K562 (cell line): ENCODE results near the gene CCSER1. TPM values are rescaled to one million over a fixed set of nuclear protein-coding genes. Genes with fewer than 3 reads are reported as not detected.

ENCODE experiments used
- ATAC-seq: fragments of 200-7000 bp; cut with Tn5 transposase; 3 replicates; pipeline ENCODE4 v1.9.1; 2020; ENCODE audit warnings: moderate library complexity
- BruUV-seq: library from RNA; stranded (reverse); fragments of 400-500 nt; replicated peaks from 2 replicates; lab custom pipeline; 2021; lab: Mats Ljungman, UMichigan
- CTCF ChIA-PET: fragments of 300-600 bp; formaldehyde crosslinking; extraction: SDS; loops from one replicate; lab custom pipeline; 2021; ENCODE audit warnings: low intra/inter-chr PET ratio; lab: Yijun Ruan, JAX
- POLR2A ChIA-PET: fragments of 300-600, 350-650 bp; sonication (Branson Sonifier 250); formaldehyde crosslinking; extraction: SDS; loops from one replicate; lab custom pipeline; 2021; ENCODE audit warnings: antibody characterized with exemption, inconsistent platforms; lab: Yijun Ruan, JAX
- DNase-seq, 4 experiments: peaks; one replicate each; pipeline versions ENCODE4 v3.0.0 to v3.0.0-alpha.2; 2011 to 2018; ENCODE audit warnings: low spot score in 3 of 4, mixed read lengths in 3 of 4; ENCODE audit errors: extremely low read depth in 1 of 4
- FAIRE-seq: peaks from 2 replicates; lab custom pipeline; 2011; peaks lifted over from hg19 to GRCh38; lab: Jason Lieb, UNC
- H2AFZ ChIP-seq: 2 replicates; pipeline ENCODE4 v1.6.0; 2011; ENCODE audit warnings: low read depth, low read length, control low read depth, inconsistent platforms
- H3K27ac ChIP-seq: fragments of 200-600 bp; 3 replicates; pipeline ENCODE4 v1.8.0; 2011; ENCODE audit warnings: low read depth, mild to moderate bottlenecking, control low read depth, inconsistent platforms, low read length, moderate library complexity, mixed read lengths; ENCODE audit errors: extremely low read depth
- H3K27me3 ChIP-seq, 2 experiments: fragments of 300-600 bp in 1 of 2; 2 replicates in 1 of 2; 3 replicates in 1 of 2; pipeline versions ENCODE4 v1.6.0 to v1.8.0; 2011; ENCODE audit warnings: inconsistent platforms in 2 of 2, low read length in 2 of 2, mild to moderate bottlenecking in 1 of 2, mixed read lengths in 1 of 2, moderate library complexity in 1 of 2; ENCODE audit not compliant: control insufficient read depth in 2 of 2, insufficient read depth in 2 of 2
- H3K36me3 ChIP-seq: fragments of 300-600 bp; 3 replicates; pipeline ENCODE4 v1.8.0; 2011; ENCODE audit warnings: mild to moderate bottlenecking, low read length, inconsistent platforms; ENCODE audit not compliant: control insufficient read depth, insufficient read depth
- H3K4me1 ChIP-seq, 2 experiments: fragments of 200-600 bp in 1 of 2; replicated peaks in 1 of 2; 2 replicates in 1 of 2; 3 replicates in 1 of 2; pipeline versions ENCODE4 v1.5.1 to v1.8.0; 2011; ENCODE audit warnings: inconsistent platforms in 2 of 2, low read length in 2 of 2, mild to moderate bottlenecking in 1 of 2, mixed read lengths in 1 of 2, moderate library complexity in 1 of 2; ENCODE audit not compliant: control insufficient read depth in 2 of 2, insufficient read depth in 2 of 2
- H3K4me2 ChIP-seq: 2 replicates; pipeline ENCODE4 v1.6.1; 2011; ENCODE audit warnings: low read length, control low read depth, inconsistent platforms, mixed read lengths; ENCODE audit not compliant: insufficient read depth
- H3K4me3 ChIP-seq: fragments of 200-600 bp; sonication (generic), shearing (Covaris generic); 2 replicates; pipeline ENCODE4 v1.5.1; 2016; ENCODE audit warnings: control low read depth, inconsistent platforms
- H3K79me2 ChIP-seq: fragments of 200-600 bp; 3 replicates; pipeline ENCODE4 v1.8.0; 2011; ENCODE audit warnings: low read length, inconsistent platforms; ENCODE audit not compliant: control insufficient read depth, insufficient read depth
- H3K9ac ChIP-seq, 2 experiments: 2 replicates each; pipeline versions ENCODE4 v1.6.0 to v1.6.1; 2011; ENCODE audit warnings: low read depth in 2 of 2, low read length in 2 of 2, control low read depth in 1 of 2, inconsistent platforms in 1 of 2, mild to moderate bottlenecking in 1 of 2, mixed read lengths in 1 of 2; ENCODE audit not compliant: insufficient read depth in 1 of 2
- H3K9me1 ChIP-seq: one replicate; pipeline ENCODE4 v1.6.0; 2011; ENCODE audit warnings: inconsistent platforms, mild to moderate bottlenecking, low read length, moderate library complexity; ENCODE audit not compliant: control insufficient read depth, insufficient read depth
- H3K9me3 ChIP-seq: replicated peaks from 2 replicates; pipeline ENCODE4 v1.5.1; 2011; ENCODE audit warnings: low read depth, low read length, inconsistent platforms; ENCODE audit not compliant: control insufficient read depth, insufficient read depth
- H4K20me1 ChIP-seq: replicated peaks from 2 replicates; pipeline ENCODE4 v1.6.1; 2011; ENCODE audit warnings: low read length, inconsistent platforms, mixed read lengths; ENCODE audit not compliant: control insufficient read depth, insufficient read depth
- CTBP1 ChIP-seq: fragments of 450-650 bp; IDR thresholded peaks from 2 replicates; pipeline ENCODE4 v1.6.1; 2016; ENCODE audit warnings: borderline replicate concordance
- E2F1 ChIP-seq: sonication (generic); formaldehyde crosslinking; IDR thresholded peaks from 2 replicates; pipeline ENCODE4 v1.8.1; 2023; ENCODE audit warnings: mild to moderate bottlenecking, missing genetic modification reagents, moderate library complexity
- FOXA3 ChIP-seq, 2 experiments: fragments of 450-650 bp in 1 of 2; sonication (generic) in 1 of 2; formaldehyde crosslinking; IDR thresholded peaks in 1 of 2; conservative IDR thresholded peaks in 1 of 2; 2 replicates each; pipeline versions ENCODE4 v1.4.0 to v1.8.0; 2020 to 2022; ENCODE audit warnings: mild to moderate bottlenecking in 2 of 2, missing genetic modification reagents in 1 of 2
- HSF4 ChIP-seq: fragments of 250-450 bp; sonication (Bioruptor Pico); IDR thresholded peaks from 2 replicates; pipeline ENCODE4 v2.1.2; 2022; ENCODE audit warnings: mild to moderate bottlenecking, moderate library complexity, borderline replicate concordance
- JUN ChIP-seq, 2 experiments: sonication (generic) in 1 of 2; formaldehyde crosslinking in 1 of 2; IDR thresholded peaks; 2 replicates each; pipeline versions ENCODE4 v1.6.1 to v1.8.0; 2012 to 2022; ENCODE audit warnings: borderline replicate concordance in 2 of 2, mild to moderate bottlenecking in 2 of 2, improper control_type of control experiment in 1 of 2, low read depth in 1 of 2, low read length in 1 of 2, missing genetic modification reagents in 1 of 2
- KDM2B ChIP-seq: fragments of 250-450 bp; sonication (Bioruptor Pico); IDR thresholded peaks from 2 replicates; pipeline ENCODE4 v1.8.0; 2021; ENCODE audit warnings: mild to moderate bottlenecking, moderate library complexity
- KHSRP ChIP-seq: fragments of 450-650 bp; IDR thresholded peaks from 2 replicates; pipeline ENCODE4 v1.6.1; 2017
- MCM5 ChIP-seq: fragments of 450-650 bp; IDR thresholded peaks from 2 replicates; pipeline ENCODE4 v1.6.1; 2016; ENCODE audit warnings: low read depth
- POLR2AphosphoS2 ChIP-seq: IDR thresholded peaks from 2 replicates; pipeline ENCODE4 v1.6.1; 2012; ENCODE audit warnings: low read length, improper control_type of control experiment
- POLR2AphosphoS5 ChIP-seq: IDR thresholded peaks from 2 replicates; pipeline ENCODE4 v1.6.1; 2011; ENCODE audit warnings: mild to moderate bottlenecking, low read depth, low read length, moderate library complexity; ENCODE audit not compliant: control insufficient read depth, insufficient read depth
- PURB ChIP-seq: sonication (generic); formaldehyde crosslinking; IDR thresholded peaks from 2 replicates; pipeline ENCODE4 v1.9.0; 2021; ENCODE audit warnings: low read depth, mild to moderate bottlenecking, missing genetic modification reagents
- RFX1 ChIP-seq: fragments of 450-650 bp; IDR thresholded peaks from 2 replicates; pipeline ENCODE4 v1.6.1; 2016; ENCODE audit warnings: mild to moderate bottlenecking, moderate library complexity
- RFX7 ChIP-seq: fragments of 250-450 bp; sonication (Bioruptor Pico); IDR thresholded peaks from 2 replicates; pipeline ENCODE4 v1.5.1; 2021; ENCODE audit warnings: mild to moderate bottlenecking
- SMARCA5 ChIP-seq: fragments of 450-650 bp; IDR thresholded peaks from 2 replicates; pipeline ENCODE4 v1.6.1; 2016
- ZFP1 ChIP-seq: fragments of 450-650 bp; formaldehyde crosslinking; IDR thresholded peaks from 2 replicates; pipeline ENCODE4 v1.4.0; 2020; ENCODE audit warnings: mild to moderate bottlenecking, mixed read lengths
- ZKSCAN8 ChIP-seq: fragments of 200-800 bp; sonication (Bioruptor generic); IDR thresholded peaks from 2 replicates; pipeline ENCODE4 v1.6.1; 2016; ENCODE audit warnings: missing genetic modification characterization, missing compliant biosample characterization
- ZNF696 ChIP-seq: fragments of 250-450 bp; sonication (Bioruptor Pico); conservative IDR thresholded peaks from 2 replicates; pipeline ENCODE4 v1.4.0; 2020; ENCODE audit warnings: mild to moderate bottlenecking, moderate library complexity
- ZSCAN32 ChIP-seq: fragments of 450-650 bp; formaldehyde crosslinking; IDR thresholded peaks from 2 replicates; pipeline ENCODE4 v1.4.0; 2020; ENCODE audit warnings: mild to moderate bottlenecking, moderate library complexity
- in situ Hi-C: fragments of 300-500 bp; cut with MboI; formaldehyde crosslinking; loops from 4 replicates; pipeline ENCODE4 v1.15.0; 2018; ENCODE audit warnings: inconsistent platforms, mixed read lengths
- intact Hi-C: fragments of 100-400 bp; cut with micrococcal nuclease; formaldehyde crosslinking; loops from 2 replicates; pipeline ENCODE4 v1.14.2; 2022
- polyA plus RNA-seq, 8 experiments: library from polyadenylated mRNA; depleted of rRNA in 4 of 8; stranded (reverse) in 5 of 8; unstranded in 3 of 8; fragments of >200 nt; fragmentation: Nextera tagmentation in 2 of 8; fragmentation: Illumina TruSeq in 1 of 8; extraction: Ambion mirVana in 2 of 8; extraction: Trizol in 1 of 8; gene quantifications; 2 replicates each; pipeline versions ENCODE4 v1.2.1 to v1.2.3, GENCODE V29; 2011 to 2014; ENCODE audit warnings: inconsistent platforms in 1 of 8, missing spikeins in 1 of 8
- total RNA-seq, 7 experiments: library from RNA; depleted of rRNA in 6 of 7; stranded (reverse); fragments of >200 nt in 6 of 7; fragmentation: Illumina TruSeq in 2 of 7; extraction: Trizol in 2 of 7; gene quantifications; 2 replicates each; pipeline versions ENCODE4 v1.2.1 to v1.2.3, GENCODE V29; 2011 to 2021; ENCODE audit warnings: low replicate concordance in 1 of 7
- TF ChIP-seq, protein P1 (sequence below): fragments of 250-450 bp; sonication (Bioruptor Pico); IDR thresholded peaks from 2 replicates; pipeline ENCODE4 v1.5.0; 2020; ENCODE audit warnings: mild to moderate bottlenecking, borderline replicate concordance
- TF ChIP-seq, protein P2 (sequence below), 2 experiments: IDR thresholded peaks; 2 replicates each; pipeline ENCODE4 v1.6.1; 2012; ENCODE audit warnings: improper control_type of control experiment in 2 of 2, low read depth in 2 of 2, low read length in 2 of 2, borderline replicate concordance in 1 of 2

The CCSER1 gene
- total and polyA plus RNA-seq, 9 of the 15 experiments (the other 6 are each of a cell fraction or from before 2014, with no cell fraction given) = not detected

- H3K9me3 ChIP-seq = no peaks in the 10 kb centered on the region
- in situ Hi-C loops = no loop called here
- FAIRE-seq (no peak), DNase-seq (no peak)
- H3K27ac ChIP-seq = no peak overlapping the region
- no peaks in the 10 kb centered on the region for H4K20me1 ChIP-seq
- TF ChIP-seq MCM5 (no peak), ZKSCAN8 (CRISPR knock-in tag) (no peak), PURB (no peak), HSF4 (no peak), CTBP1 (no peak), JUN (IDR thresholded peaks at IDR 0.05; ENCODE audit: borderline replicate concordance, low read depth, low read length) (no peak), JUN (CRISPR knock-in tag; IDR thresholded peaks at IDR 0.05; ENCODE audit: borderline replicate concordance) (no peak), KDM2B (no peak), E2F1 (CRISPR knock-in tag) (no peak), ZSCAN32 (CRISPR knock-in tag) (no peak), RFX7 (CRISPR knock-in tag) (no peak), RFX1 (no peak), FOXA3 (CRISPR knock-in tag; conservative IDR thresholded peaks at IDR 0.05 in 1 of 2, IDR thresholded peaks at IDR 0.05 in 1 of 2) (no peak), ZFP1 (no peak), POLR2AphosphoS5 (no peak), POLR2AphosphoS2 (no peak), SMARCA5 (no peak), ZNF696 (no peak), KHSRP (no peak)
- TF ChIP-seq, protein P1, sequence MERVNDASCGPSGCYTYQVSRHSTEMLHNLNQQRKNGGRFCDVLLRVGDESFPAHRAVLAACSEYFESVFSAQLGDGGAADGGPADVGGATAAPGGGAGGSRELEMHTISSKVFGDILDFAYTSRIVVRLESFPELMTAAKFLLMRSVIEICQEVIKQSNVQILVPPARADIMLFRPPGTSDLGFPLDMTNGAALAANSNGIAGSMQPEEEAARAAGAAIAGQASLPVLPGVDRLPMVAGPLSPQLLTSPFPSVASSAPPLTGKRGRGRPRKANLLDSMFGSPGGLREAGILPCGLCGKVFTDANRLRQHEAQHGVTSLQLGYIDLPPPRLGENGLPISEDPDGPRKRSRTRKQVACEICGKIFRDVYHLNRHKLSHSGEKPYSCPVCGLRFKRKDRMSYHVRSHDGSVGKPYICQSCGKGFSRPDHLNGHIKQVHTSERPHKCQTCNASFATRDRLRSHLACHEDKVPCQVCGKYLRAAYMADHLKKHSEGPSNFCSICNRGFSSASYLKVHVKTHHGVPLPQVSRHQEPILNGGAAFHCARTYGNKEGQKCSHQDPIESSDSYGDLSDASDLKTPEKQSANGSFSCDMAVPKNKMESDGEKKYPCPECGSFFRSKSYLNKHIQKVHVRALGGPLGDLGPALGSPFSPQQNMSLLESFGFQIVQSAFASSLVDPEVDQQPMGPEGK (CRISPR knock-in tag) = no peak
- TF ChIP-seq, protein P2, sequence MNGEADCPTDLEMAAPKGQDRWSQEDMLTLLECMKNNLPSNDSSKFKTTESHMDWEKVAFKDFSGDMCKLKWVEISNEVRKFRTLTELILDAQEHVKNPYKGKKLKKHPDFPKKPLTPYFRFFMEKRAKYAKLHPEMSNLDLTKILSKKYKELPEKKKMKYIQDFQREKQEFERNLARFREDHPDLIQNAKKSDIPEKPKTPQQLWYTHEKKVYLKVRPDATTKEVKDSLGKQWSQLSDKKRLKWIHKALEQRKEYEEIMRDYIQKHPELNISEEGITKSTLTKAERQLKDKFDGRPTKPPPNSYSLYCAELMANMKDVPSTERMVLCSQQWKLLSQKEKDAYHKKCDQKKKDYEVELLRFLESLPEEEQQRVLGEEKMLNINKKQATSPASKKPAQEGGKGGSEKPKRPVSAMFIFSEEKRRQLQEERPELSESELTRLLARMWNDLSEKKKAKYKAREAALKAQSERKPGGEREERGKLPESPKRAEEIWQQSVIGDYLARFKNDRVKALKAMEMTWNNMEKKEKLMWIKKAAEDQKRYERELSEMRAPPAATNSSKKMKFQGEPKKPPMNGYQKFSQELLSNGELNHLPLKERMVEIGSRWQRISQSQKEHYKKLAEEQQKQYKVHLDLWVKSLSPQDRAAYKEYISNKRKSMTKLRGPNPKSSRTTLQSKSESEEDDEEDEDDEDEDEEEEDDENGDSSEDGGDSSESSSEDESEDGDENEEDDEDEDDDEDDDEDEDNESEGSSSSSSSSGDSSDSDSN (IDR thresholded peaks at IDR 0.05; ENCODE audit: borderline replicate concordance in 1 of 2, low read depth in 2 of 2, low read length in 2 of 2) = no peak
- TF ChIP-seq, all 486 proteins: peak for 0
- no peak for ATAC-seq
- ChIA-PET POLR2A (no interaction called here), CTCF (no interaction called here)
- H2AFZ ChIP-seq = no peak overlapping the region
- no peak overlapping the region for H3K9ac ChIP-seq
- no peak overlapping the region for H3K4me3 ChIP-seq
- BruUV-seq = no TSS peak
- intact Hi-C loops = no loop called here
- no peaks in the 10 kb centered on the region for H3K36me3 ChIP-seq
- no peaks in the 10 kb centered on the region for H3K27me3 ChIP-seq
- H3K4me1 ChIP-seq = no peaks in the 10 kb centered on the region
- no peak overlapping the region for H3K4me2 ChIP-seq
- no peaks in the 10 kb centered on the region for H3K9me1 ChIP-seq
- no peaks in the 10 kb centered on the region for H3K79me2 ChIP-seq
Observed at GRCh38 chr4:90753068-90753467, 625.9 kb downstream of the CCSER1 start.
